ENCODE results near the gene TCF7L1.
"Not testable (repeated sequence)": the region's sequence is repeated elsewhere in the genome, so short reads cannot be mapped to it uniquely, and the experiment has no call there.

Gene TCF7L1

DNA sequence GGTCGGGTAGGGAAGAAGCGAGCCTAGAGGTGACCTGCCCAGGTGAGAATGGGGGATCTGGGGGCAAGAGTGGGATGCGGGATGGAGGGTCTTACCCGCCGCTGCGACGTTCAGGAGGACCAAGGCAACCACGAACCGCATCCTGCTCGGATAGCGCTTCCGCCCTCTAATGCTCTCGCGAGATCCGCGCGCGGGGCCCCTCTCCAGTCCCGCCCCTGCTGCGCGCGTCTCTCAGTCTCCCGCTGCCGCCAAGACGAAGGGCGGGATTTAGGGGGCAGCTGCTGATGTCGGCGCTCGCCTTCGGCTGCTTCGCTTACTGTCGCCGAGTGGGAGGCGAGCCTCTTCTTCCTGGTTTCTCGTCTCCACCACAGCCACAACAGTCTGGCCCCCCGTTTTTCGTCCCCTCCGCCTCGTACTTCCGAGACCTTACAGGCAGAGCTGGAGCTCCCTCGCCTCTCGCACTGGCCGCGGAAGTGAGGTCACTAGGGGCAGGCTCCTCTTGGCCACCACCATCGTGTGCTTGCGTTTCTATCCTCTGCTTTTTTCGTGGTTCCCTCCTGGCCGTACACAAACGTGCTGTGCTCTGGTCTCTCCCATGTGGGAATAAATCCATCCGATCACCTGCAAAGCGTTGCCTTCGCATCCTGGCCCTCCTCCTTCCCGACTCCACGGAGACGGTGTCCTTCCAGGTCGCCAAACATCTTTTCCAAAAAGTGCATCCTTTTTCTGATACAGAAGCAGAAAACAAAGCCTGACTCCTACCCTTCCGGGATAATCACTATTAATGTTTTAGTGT, 194.8 kb downstream of the TCF7L1 start, which contains the start of gene TGOLN2:
TSS of gene TGOLN2 (minus strand) at position 168 of the 796 bp plus-strand sequence. CDS start at position 141, 27 bp downstream.
- DNase-seq: peak; percentile 90

DNA sequence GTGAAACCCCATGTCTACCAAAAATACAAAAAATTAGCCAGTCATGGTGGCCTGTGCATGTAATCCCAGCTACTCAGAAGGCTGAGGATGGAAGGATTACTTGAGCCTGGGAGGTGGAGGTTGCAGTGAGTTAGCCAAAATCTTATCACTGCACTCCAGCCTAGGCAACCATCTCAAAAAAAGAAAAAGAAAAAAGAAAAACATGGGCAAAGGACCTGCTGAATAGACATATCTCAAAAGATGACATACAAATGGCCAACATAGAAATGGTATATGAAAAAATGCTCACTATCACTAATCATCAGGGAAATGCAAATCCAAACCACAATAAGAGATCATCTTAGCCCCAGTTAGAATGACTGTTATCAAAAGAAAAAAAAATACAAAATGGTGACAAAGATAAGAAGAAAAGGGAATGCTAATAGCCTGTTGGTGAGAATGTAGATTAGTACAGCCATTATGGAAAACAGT, 196.0 kb downstream of the TCF7L1 start:
- DNase-seq: no peak

DNA sequence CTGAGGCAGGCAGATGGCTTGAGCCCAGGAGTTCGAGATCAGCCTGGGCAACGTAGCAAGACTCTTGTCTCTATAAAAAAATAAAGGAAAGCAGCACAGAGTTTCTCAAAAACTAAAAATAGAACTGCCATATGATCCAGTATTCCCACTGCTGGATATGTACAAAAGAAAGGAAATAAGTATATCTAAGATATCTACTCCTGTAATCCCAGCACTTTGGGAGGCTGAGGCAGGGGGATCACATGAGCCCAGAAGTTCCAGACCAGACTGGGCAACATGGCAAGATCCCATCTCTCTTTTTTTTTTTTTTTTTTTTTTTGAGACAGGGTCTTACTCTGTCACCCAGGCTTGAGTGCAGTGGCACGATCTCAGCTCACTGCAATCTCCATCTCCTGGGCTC, 196.5 kb downstream of the TCF7L1 start:
- not testable (repeated sequence) for DNase-seq

DNA sequence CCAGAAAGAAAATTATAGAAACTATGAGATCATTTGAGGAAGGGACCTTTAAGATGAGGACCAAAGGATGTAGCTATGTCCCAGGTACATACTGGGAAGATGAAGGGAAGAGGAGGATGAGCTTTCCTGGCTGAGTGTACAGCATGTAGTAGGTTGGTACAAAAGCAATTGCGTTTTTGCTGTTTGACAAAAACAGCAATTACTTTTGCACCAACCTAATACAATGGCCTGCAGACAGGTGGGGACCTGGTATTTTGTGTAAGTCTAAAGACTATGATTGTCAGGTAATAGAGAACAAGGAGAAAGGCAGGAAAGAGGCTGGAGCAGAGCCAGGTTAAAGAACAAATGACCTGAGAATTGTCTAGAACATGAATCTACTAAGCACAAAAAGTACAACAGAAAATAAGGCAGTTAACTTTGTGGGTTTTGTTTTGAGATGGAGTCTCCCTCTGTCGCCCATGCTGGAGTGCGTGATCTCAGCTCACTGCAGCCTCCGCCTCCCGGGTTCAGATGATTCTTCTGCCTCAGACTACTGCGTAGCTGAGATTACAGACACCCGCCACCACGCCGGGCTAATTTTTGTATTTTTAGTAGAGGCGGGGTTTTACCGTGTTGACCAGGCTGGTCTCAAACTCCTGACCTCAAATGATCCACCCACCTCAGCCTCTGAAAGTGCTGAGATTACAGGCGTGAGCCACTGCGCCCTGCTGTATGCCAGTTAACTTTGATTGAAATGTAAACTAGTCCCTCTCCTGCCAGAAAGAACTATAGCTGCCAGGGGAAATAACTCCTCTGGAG, 197.8 kb downstream of the TCF7L1 start:
- no peak for DNase-seq

DNA sequence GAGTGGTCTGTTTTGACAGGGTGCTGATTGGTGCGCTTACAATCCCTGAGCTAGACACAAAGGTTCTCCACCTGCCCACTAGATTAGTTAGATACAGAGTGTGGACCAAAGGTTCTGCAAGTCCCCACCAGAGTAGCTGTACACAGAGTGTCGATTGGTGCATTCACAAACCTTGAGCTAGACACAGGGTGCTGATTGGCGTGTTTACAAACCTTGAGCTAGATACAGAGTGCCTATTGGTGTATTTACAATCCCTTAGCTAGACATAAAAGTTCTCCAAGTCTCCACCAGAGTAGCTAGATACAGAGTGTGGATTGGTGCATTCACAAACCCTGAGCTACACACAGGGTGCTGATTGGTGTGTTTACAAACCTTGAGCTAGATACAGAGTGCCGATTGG, 200.7 kb downstream of the TCF7L1 start:
- not testable (repeated sequence) for DNase-seq

DNA sequence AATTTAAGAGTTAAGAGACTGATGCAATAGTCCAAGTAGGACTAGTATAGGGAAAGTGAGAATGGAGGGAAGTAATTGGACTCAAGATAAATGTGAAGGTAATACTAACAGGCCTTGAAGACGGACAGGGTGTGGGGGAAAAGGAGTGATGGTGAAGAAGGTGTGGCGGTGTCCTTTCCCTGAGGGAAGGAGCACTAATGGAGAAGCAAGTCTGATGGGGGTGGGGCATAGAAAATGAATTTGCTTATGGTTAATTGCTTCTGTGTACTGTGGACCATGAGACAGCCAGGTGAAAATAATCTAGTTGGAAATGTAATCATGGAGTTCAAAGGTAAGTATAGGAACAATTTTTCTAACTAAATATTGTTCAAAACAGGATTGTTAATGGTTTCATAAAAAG, 201.7 kb downstream of the TCF7L1 start:
- no peak for DNase-seq

DNA sequence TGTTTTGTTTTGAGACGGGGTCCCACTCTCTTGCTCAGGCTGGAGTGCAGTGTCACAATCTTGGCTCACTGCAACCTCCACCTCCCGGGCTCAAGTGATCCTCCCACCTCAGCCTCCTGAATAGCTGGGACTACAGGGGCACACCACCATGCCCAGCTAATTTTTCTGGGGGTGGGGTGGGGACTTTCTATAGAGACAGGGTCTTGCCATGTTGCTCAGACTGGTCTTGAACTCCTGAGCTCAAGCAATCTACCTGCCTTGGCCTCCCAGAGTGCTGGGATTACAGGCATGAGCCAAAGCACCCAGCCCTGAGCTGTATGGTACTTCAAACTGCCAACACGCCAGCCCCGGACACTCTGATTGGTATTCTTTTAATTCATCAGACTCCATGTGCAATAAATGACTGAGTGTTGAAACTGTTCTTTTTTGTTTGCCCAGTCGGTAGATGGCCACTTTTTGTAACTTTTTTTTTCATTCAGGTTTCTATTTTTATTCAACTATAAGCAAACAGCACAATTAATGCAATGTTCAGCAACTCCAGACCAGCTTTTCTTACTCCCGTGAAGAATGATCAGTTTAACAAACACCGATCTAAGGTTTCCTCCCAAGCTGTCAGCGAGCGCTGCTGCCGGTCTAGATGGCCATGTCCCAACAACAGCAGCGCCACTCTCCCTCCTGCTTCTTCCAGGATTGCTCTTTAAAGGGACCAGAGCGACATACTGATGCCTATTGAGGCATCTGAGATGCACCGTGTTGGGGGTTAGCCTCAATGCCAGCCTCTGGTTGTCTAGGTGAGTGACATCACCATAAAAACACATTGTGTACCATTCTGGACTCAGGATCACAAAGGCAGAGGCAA, 207.1 kb downstream of the TCF7L1 start:
- DNase-seq: no peak

DNA sequence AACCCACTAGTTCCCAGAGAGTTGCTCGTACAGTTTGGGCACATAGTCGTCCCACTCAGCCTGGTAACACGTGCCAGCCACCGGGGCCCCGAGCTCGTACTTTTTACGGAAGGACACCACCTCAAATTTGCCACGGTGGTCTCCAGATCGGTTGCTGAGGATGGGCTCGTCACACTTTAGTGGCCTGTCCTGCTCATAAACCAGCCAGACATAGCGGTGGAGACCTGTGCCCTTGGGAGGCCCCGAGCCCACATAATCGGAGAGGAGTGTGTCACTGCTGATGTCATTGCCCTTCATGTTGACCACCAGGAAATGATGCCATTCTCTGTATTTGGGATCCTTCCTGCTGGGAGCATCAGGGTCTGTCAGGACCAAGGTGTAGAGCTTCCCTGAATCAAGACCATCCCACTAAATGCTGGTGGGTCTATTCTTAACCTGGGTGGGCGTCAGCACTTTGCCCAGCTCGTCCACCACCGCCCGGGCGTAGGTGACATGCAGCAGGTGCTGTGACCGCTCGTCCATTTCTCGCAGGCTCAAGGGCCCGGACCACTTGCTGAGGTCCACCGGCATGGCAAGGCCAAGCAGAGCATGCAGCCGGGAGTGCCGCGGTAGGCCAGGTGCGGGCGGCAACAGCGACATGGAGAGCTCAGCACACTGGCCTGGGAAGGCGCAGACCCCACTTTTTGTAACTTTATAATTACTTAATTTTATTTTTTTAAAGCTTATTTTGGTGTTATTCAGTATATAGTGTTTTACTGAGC, 208.3 kb downstream of the TCF7L1 start:
- no peak for DNase-seq

DNA sequence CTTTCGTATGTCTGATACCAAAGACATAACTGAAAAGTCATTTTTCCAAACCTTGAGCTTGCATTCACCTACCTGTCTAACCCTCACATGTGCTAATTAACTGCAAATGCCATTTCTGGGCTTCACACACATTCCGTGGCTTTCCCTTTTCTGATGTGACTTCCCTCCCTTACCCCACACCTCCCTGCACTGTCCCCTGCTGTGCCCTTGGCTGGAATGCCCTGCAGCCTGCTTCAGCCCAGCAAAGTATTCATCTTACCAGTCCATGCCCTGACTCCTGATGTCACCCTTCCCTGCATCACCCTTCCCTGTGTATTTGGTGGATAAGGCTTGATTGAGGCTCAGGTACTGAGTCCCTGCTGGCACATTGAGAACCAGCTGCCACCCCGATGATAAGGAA, 209.0 kb downstream of the TCF7L1 start:
- no peak for DNase-seq

DNA sequence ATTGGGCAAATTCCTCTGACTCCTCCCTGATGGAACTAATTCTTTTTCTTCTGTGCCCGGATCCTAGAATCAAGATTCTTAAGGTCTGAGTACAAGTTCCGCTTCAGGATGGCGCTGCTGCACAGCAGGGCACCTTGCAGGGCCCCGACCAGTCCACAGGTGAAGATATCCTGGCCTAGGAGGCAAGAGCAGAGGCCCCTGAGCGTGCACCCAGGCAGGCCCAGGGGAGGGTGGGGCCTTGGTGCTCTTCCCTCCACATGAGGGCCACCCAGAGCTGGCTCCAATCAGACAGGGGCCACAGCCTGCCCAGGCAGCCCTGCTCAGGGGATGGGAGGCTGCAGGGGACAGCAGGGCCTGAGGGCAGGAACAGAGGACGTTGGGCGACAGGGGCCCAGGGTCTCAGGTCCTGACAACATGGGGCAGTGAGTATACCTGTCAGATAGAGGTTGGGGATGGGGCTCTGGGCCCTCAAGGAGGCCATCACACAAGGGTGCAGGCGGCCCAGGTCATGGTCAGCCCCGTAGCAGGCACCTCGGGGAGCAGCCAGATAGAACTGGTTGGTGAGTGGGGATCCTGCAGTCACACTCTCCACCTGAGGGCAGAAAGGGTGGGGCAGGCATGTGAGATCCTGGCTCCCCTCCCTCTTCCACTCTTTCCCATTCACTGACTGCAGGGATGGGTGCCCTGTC, 210.2 kb downstream of the TCF7L1 start:
- DNase-seq: not testable (repeated sequence)

DNA sequence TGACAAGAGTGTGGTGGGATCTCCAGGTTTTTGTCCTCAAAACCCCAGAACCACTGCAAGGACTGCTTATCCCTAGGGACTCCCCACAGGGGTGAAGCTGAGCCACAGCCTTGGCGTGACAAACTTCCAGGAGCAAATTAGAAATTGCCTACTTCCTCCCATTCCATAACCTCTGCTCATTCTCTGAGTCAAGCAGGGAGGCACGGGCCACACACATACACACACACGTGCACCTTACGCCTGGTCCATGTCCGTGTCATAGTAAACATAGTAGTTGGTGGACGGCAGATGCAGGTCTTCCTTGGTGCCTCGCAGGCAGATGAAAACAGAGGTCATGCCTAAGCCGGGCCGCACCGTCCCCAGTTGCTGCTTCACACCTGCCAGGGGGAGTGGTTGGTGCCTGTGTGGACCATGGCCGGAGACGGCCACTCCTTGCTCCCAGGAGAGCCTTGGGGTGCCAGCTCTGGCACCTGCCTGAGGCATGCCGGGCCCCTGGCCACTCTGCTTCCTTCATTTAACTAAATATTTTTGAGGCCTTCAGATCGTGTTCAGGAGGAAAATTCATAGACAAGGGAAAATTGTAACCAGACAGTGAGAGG, 211.3 kb downstream of the TCF7L1 start:
- DNase-seq: no peak

DNA sequence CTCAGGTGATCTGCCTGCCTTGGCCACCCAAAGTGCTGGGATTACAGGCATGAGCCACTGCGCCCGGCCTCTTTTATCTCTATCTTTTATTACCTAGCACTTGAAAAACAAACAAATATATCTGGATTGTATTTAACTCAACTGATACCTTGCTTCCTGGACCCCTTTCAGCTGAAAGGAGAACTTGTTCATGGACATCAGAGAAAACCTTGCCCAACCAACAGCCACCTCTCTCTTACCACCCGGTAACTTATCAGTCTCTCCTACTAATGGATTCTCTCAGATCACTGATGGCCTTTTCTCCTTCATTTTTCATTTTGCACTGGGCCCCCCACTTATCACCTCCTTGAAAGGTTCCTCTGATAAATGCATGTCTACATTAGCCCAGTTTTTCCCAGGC, 214.4 kb downstream of the TCF7L1 start:
- no peak for DNase-seq

DNA sequence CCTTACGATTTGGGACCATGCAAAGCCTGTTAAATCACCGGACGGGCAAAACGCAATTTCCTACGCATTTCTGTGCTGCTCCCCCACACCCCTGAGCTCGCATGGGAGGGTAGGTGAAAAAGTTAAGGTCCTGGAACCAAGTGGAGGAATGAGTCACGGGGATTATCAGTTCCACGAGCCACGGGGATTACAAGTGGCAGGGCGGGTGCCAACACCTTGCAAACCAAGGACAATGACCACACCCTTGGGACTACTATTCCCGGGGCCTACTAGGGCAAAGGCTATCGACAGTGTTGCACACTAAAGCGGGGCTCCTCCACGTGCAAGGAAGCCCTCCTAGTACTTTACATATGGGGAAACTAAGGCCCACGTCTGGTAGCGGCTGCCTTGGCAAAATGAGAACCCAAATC, 220.7 kb downstream of the TCF7L1 start:
- DNase-seq: peak; percentile 48

DNA sequence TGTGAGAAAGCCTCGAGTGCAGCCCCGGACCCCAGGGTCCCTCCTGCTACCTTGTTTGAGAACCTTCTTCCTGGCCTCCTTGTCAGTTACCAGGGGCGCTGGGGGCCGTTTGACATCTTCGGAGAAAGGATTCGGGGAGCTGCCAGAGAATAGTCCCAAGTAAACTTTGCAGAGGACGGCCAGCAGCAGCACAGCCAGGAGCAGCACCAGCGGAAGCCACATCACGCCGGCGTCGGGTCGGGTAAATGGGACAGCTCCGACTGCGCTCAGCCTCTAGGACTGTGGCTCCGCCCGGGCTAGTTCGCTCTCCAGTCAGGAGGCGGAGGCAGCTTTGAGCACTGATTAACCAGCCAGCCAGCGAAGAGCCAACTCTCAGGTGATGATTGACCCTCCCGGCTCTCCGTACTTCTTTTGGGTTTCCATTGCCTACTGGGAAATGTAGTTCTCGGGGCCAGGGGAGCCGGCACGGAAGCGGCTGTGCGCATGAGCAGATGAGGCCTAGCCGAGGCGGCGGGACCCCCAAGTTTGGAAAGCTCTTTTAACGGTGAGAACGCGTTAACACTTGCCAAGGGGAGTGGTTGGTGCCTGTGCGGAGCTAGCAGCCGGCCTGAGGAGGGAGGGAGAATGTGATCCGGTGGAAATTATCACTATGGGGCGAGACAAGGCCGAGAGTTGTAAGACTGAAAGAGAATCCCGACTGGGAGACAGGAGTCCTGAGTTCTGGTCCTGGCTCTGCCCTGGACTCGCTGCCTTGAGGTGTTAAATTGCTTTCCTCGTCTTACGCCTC, 221.3 kb downstream of the TCF7L1 start, which contains the start of the genes ELMOD3 and RETSAT:
TSS of gene ELMOD3 (plus strand) at position 484 of the 787 bp plus-strand sequence. CDS start 2,430 bp downstream, outside the sequence.
TSS of gene RETSAT (minus strand) at position 243 of the 787 bp plus-strand sequence. CDS start at position 222, 21 bp downstream.
- peak; percentile 99 for DNase-seq

DNA sequence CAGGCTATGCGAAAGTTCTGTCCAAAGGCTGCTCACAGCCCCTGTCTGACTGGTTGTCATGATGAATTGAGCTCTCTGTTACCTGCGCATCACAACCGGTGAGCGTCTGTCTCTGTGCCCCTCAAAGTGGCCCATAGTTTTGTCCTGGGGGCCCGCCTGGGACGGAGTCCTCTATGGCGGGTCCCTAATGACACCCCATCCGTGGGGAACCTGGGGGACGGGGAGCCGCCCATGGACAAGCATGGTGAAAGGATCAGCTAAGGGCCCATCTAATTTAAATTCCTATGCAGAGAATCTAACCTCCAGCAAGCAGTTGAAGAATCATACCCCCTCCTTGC, 221.8 kb downstream of the TCF7L1 start:
- no peak for DNase-seq

DNA sequence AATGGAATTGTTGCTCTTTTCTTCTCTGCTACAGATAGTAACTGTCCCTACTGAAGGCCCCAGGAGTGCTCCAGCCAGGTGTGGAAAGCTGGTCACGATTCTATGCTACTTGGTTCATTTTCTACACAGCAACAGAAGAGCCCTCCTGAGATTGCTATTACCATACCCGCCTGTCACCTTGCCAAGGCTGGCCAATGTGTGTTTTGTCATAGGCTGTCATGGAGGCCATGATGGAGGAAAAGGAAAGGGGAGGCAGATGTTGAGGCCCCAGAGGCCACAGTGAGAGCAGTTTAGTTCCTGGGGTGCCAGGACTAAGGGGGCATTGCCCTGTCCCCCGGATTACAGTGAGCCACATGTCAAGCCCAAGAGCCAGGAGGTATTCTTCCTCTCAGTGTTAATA, 222.3 kb downstream of the TCF7L1 start:
- DNase-seq: no peak

DNA sequence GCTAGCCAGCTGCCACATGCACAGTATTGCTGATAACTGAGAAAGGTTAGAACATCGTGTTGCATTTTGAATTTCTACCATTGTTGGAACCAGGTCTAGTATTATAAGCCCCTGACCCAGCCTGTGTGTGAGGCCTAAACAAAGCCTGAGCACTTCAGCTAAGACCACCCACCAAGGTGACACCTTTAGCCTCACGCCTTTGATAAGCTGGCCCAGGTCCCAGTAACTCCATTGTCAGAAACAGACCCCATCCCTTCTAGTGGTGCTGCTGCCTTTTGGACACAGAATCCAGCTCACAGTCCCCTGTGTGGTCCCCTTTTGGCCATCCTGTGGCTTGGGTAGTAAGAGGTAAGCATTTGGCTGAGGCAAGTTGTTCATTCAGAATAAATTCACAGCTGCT, 223.0 kb downstream of the TCF7L1 start:
- no peak for DNase-seq

DNA sequence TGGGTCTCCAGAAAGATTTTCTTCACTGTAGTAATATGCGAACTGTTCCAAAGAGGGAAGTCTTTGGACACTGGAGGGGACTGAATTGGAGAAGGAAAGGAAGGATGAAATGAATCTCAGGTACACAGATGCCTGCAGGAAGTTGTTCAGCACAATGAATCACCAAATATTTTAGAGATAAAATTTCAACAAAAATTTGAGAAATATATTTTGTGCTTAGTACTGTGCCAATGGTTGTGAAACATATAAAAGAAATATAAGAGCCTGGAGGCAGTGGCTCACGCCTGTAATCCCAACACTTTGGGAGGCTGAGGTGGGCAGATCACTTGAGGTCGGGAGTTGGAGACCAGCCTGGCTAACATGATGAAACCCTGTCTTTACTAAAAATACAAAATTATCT, 224.5 kb downstream of the TCF7L1 start:
- no peak for DNase-seq
